MCF 10A (cell line): ENCODE data around the gene SH3TC1. TPM values are rescaled to one million over a fixed set of nuclear protein-coding genes. Genes with fewer than 3 reads are reported as not detected.

ENCODE experiments used
- BruUV-seq: library from RNA; stranded (reverse); fragments of 400-500 nt; replicated peaks from 2 replicates; lab custom pipeline; 2021; lab: Mats Ljungman, UMichigan
- CTCF ChIA-PET: fragments of 300-600 bp; sonication (Branson Sonifier 250); formaldehyde crosslinking; extraction: SDS; loops from one replicate; lab custom pipeline; 2021; ENCODE audit warnings: antibody characterized with exemption, inconsistent platforms; lab: Yijun Ruan, JAX
- POLR2A ChIA-PET: fragments of 300-600, 350-650 bp; sonication (Branson Sonifier 250); formaldehyde crosslinking; extraction: SDS; loops from one replicate; lab custom pipeline; 2020; ENCODE audit warnings: antibody characterized with exemption, inconsistent platforms; lab: Yijun Ruan, JAX
- DNase-seq: peaks from one replicate; pipeline ENCODE4 v3.0.0-alpha.2; 2018; ENCODE audit not compliant: unreplicated experiment
- H3K27ac Mint-ChIP-seq: one replicate; pipeline ENCODE4 v1.8.0; 2022; ENCODE audit warnings: mild to moderate bottlenecking, low read depth, mixed read lengths; ENCODE audit not compliant: unreplicated experiment
- H3K27me3 Mint-ChIP-seq: one replicate; pipeline ENCODE4 v1.8.0; 2022; ENCODE audit warnings: mixed read lengths; ENCODE audit not compliant: insufficient read depth, unreplicated experiment
- H3K36me3 Mint-ChIP-seq: one replicate; pipeline ENCODE4 v1.8.0; 2022; ENCODE audit warnings: mild to moderate bottlenecking, moderate library complexity, mixed read lengths; ENCODE audit not compliant: insufficient read depth, unreplicated experiment
- H3K4me1 Mint-ChIP-seq: one replicate; pipeline ENCODE4 v1.8.0; 2022; ENCODE audit warnings: mixed read lengths; ENCODE audit not compliant: insufficient read depth, unreplicated experiment
- H3K4me3 Mint-ChIP-seq: one replicate; pipeline ENCODE4 v1.8.0; 2022; ENCODE audit warnings: mild to moderate bottlenecking, moderate library complexity, mixed read lengths; ENCODE audit not compliant: unreplicated experiment
- H3K9me3 Mint-ChIP-seq: one replicate; pipeline ENCODE4 v1.8.0; 2022; ENCODE audit warnings: mixed read lengths; ENCODE audit not compliant: unreplicated experiment
- intact Hi-C: fragments of 100-400 bp; cut with micrococcal nuclease; formaldehyde crosslinking; loops from 2 replicates; pipeline ENCODE4 v1.14.1; 2022
- total RNA-seq: library from RNA; stranded (reverse); gene quantifications from 2 replicates; pipeline ENCODE4 v1.2.3, GENCODE V29; 2022
- TF ChIP-seq, protein P1 (sequence below): fragments of 200-600 bp; IDR thresholded peaks from one replicate; pipeline ENCODE4 v1.8.0; 2022; ENCODE audit warnings: antibody characterized with exemption, mild to moderate bottlenecking; ENCODE audit not compliant: unreplicated experiment

Gene SH3TC1
- total RNA-seq, 1 experiment from 2014 or later = 28.8 TPM

- POLR2A ChIA-PET = no interaction called here
Observed at GRCh38 chr4:8211737-8212581, 12.9 kb downstream of the SH3TC1 start.

GRCh38 chr4:8212622-8213021 is 13.5 kb downstream of the SH3TC1 start:
- ChIA-PET CTCF (interaction anchor here (0.9 to 1.0 kb wide), 2 partner anchors 14 to 37 kb away, joined by 4 to 6 read pairs; partner anchors contain the start of gene SH3TC1), POLR2A (interaction anchor here (0.6 kb wide), 1 partner anchor 18 kb away, joined by 3 read pairs; no protein-coding TSS in a partner anchor)
- intact Hi-C loops = no loop called here
- no peaks in the 10 kb centered on the region for H3K27me3 Mint-ChIP-seq
- no peak for DNase-seq
- no peak overlapping the region for H3K4me3 Mint-ChIP-seq
- peaks cover 7% of the 10 kb centered on the region for H3K36me3 Mint-ChIP-seq
- H3K27ac Mint-ChIP-seq = no peak overlapping the region
- H3K4me1 Mint-ChIP-seq = peaks cover 9% of the 10 kb centered on the region
- no TSS peak for BruUV-seq
- no peaks in the 10 kb centered on the region for H3K9me3 Mint-ChIP-seq
- TF ChIP-seq, protein P1, sequence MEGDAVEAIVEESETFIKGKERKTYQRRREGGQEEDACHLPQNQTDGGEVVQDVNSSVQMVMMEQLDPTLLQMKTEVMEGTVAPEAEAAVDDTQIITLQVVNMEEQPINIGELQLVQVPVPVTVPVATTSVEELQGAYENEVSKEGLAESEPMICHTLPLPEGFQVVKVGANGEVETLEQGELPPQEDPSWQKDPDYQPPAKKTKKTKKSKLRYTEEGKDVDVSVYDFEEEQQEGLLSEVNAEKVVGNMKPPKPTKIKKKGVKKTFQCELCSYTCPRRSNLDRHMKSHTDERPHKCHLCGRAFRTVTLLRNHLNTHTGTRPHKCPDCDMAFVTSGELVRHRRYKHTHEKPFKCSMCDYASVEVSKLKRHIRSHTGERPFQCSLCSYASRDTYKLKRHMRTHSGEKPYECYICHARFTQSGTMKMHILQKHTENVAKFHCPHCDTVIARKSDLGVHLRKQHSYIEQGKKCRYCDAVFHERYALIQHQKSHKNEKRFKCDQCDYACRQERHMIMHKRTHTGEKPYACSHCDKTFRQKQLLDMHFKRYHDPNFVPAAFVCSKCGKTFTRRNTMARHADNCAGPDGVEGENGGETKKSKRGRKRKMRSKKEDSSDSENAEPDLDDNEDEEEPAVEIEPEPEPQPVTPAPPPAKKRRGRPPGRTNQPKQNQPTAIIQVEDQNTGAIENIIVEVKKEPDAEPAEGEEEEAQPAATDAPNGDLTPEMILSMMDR = no peak

More at GRCh38 chr4:8211737-8212581, 12.9 kb downstream of the SH3TC1 start:
- Mint-ChIP-seq H3K27ac (no peak overlapping the region), H3K4me1 (peaks cover 10% of the 10 kb centered on the region), H3K27me3 (no peaks in the 10 kb centered on the region), H3K36me3 (peaks cover 7% of the 10 kb centered on the region), H3K4me3 (no peak overlapping the region), H3K9me3 (no peaks in the 10 kb centered on the region)
- no peak for DNase-seq
- intact Hi-C loops = no loop called here
- TF ChIP-seq, protein P1 = no peak
- BruUV-seq = no TSS peak
- CTCF ChIA-PET = interaction anchor here (0.6 to 1.0 kb wide), 3 partner anchors 13 to 42 kb away, joined by 4 to 6 read pairs (median 6); partner anchors contain the start of gene SH3TC1

DNA sequence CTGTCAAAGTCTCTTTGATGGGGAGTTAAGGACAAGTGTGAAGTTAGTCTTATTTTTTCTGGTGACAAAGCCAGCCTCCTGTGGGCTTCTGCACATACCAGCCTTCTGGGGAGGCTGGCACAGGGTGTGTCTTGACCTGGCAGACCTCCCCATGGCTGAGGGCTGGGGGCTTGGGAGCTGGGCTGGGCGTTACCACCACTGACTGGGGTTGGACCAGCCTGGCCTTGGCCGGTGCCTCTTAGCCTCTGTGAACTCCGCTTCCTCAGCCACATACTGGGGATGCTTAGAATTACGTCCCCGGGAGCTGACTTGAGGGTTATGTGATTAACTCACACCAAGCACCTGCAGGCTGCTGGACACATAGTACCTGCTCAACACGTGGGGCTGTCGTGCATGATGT is 14.0 kb downstream of the SH3TC1 start:
- POLR2A ChIA-PET = interaction anchor here (0.6 kb wide), 1 partner anchor 17 kb away, joined by 3 read pairs; no protein-coding TSS in a partner anchor
- Mint-ChIP-seq H3K4me1 (peaks cover 9% of the 10 kb centered on the region), H3K27me3 (no peaks in the 10 kb centered on the region), H3K36me3 (peaks cover 7% of the 10 kb centered on the region), H3K4me3 (no peak overlapping the region), H3K9me3 (no peaks in the 10 kb centered on the region), H3K27ac (no peak overlapping the region)
- no TSS peak for BruUV-seq
- DNase-seq = no peak
- TF ChIP-seq, protein P1 = no peak
- intact Hi-C loops = no loop called here
- CTCF ChIA-PET = interaction anchor here (1.4 to 5.9 kb wide), 2 partner anchors 29 to 36 kb away, joined by 6 to 34 read pairs; no protein-coding TSS in a partner anchor

DNA sequence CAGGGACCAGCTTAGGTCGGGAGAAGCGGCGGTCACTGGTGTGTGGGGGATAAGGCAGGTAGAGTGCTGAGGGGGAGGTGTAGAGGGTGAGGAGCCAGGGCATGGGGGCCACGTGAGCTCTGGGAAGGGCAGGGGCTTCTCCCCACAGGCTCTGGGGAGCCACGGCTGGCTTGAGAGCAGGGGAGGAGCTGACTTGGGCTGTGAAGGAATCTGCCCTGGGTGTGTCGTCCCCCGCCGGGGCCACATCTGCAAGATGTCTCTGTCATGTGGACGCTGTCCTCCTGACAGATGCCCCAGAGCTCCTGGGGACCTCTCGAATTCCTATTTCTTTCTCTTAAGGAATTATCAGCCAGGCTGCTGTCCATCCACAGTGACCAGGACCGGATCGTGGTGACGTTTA is 15.0 kb downstream of the SH3TC1 start:
- CTCF ChIA-PET = interaction anchor here (0.6 to 5.9 kb wide), 7 partner anchors 15 to 228 kb away, joined by 3 to 34 read pairs (median 4); partner anchors contain the start of gene SH3TC1
- Mint-ChIP-seq H3K36me3 (peaks cover 7% of the 10 kb centered on the region), H3K27ac (no peak overlapping the region), H3K9me3 (no peaks in the 10 kb centered on the region), H3K27me3 (no peaks in the 10 kb centered on the region), H3K4me1 (peaks cover 9% of the 10 kb centered on the region), H3K4me3 (no peak overlapping the region)
- DNase-seq = no peak
- POLR2A ChIA-PET = interaction anchor here (1.0 to 1.4 kb wide), 3 partner anchors 10 to 34 kb away, joined by 3 to 7 read pairs (median 3); partner anchors contain the start of gene SH3TC1
- intact Hi-C loops = no loop called here
- no TSS peak for BruUV-seq
- TF ChIP-seq, protein P1 = no peak
